Measurements from ENCODE around the gene PHLDA2.

PHLDA2 gene

GRCh38 chr11:2911785-2912391, 17.3 kb downstream of the PHLDA2 start:
- H3K36me3 ChIP-seq (ENCODE audit: control insufficient read depth in 2 of 2, insufficient read depth in 1 of 2, low read length in 2 of 2) = no peaks in the 10 kb centered on the region
- TF ChIP-seq ZNF776 (tag by site-specific recombination; IDR thresholded peaks at IDR 0.05; ENCODE audit: borderline replicate concordance) (no peak), ZNF621 (tag by site-specific recombination; IDR thresholded peaks at IDR 0.05) (no peak), GFI1B (tag by site-specific recombination; IDR thresholded peaks at IDR 0.05) (no peak), ZNF449 (tag by site-specific recombination; IDR thresholded peaks at IDR 0.05) (no peak), CTCF (tag by site-specific recombination; IDR thresholded peaks at IDR 0.05) (no peak), ZNF26 (tag by site-specific recombination; IDR thresholded peaks at IDR 0.05) (no peak), GLIS2 (tag by site-specific recombination; IDR thresholded peaks at IDR 0.05) (no peak)
- H3K9me3 ChIP-seq (ENCODE audit: control insufficient read depth, insufficient read depth, low read depth, low read length) = no peaks in the 10 kb centered on the region
- ChIA-PET CTCF (no interaction called here), POLR2A (interaction anchor here (1.2 to 3.1 kb wide), 2 partner anchors 9 to 18 kb away, joined by 4 to 15 read pairs; partner anchors contain the start of gene PHLDA2)
- no peaks in the 10 kb centered on the region for H3K4me1 ChIP-seq (ENCODE audit: control insufficient read depth, insufficient read depth, low read length)
- H3K4me3 ChIP-seq (ENCODE audit: low read depth, low read length) = no peak overlapping the region
- H3K27ac ChIP-seq (ENCODE audit: extremely low read depth, low read depth, low read length) = no peak overlapping the region

GRCh38 chr11:2911088-2911784, 18.0 kb downstream of the PHLDA2 start:
- H3K4me1 ChIP-seq (ENCODE audit: control insufficient read depth, insufficient read depth, low read length) = no peaks in the 10 kb centered on the region
- H3K36me3 ChIP-seq (ENCODE audit: control insufficient read depth in 2 of 2, insufficient read depth in 1 of 2, low read length in 2 of 2) = no peaks in the 10 kb centered on the region
- no peaks in the 10 kb centered on the region for H3K9me3 ChIP-seq (ENCODE audit: control insufficient read depth, insufficient read depth, low read depth, low read length)
- TF ChIP-seq GLIS2 (tag by site-specific recombination; IDR thresholded peaks at IDR 0.05) = peak; percentile 51; the same call in 1 of the 2 replicates
- TF ChIP-seq ZNF704 (tag by site-specific recombination; IDR thresholded peaks at IDR 0.05) = no peak
- no peak for TF ChIP-seq ZNF174 (tag by site-specific recombination; IDR thresholded peaks at IDR 0.05)
- no peak for TF ChIP-seq ZNF169 (tag by site-specific recombination; IDR thresholded peaks at IDR 0.05)
- TF ChIP-seq GLIS1 (tag by site-specific recombination; IDR thresholded peaks at IDR 0.05) = peak; percentile 15; the same call in 1 of the 2 replicates
- TF ChIP-seq ZNF121 (tag by site-specific recombination; IDR thresholded peaks at IDR 0.05) = no peak
- TF ChIP-seq GLI4 (tag by site-specific recombination; IDR thresholded peaks at IDR 0.05) = no peak
- no peak; the same call in 1 of the 2 replicates for TF ChIP-seq ZNF341 (tag by site-specific recombination; IDR thresholded peaks at IDR 0.05; ENCODE audit: low read depth)
- 0 out of 2 replicates have a peak, but pooled peaks have one; percentile 12 for TF ChIP-seq SP3 (tag by site-specific recombination; IDR thresholded peaks at IDR 0.05)
- TF ChIP-seq ZIC2 (tag by site-specific recombination; IDR thresholded peaks at IDR 0.05) = peak; percentile 49; the same call in 1 of the 2 replicates
- no peak for TF ChIP-seq REPIN1 (tag by site-specific recombination; IDR thresholded peaks at IDR 0.05; ENCODE audit: low read depth)
- no peak for TF ChIP-seq ZSCAN5A (tag by site-specific recombination; IDR thresholded peaks at IDR 0.05)
- TF ChIP-seq MEIS1 (CRISPR knock-in tag; IDR thresholded peaks at IDR 0.05; ENCODE audit: borderline replicate concordance) = no peak
- TF ChIP-seq ZNF561 (tag by site-specific recombination; IDR thresholded peaks at IDR 0.05; ENCODE audit: borderline replicate concordance) = no peak
- TF ChIP-seq KLF1 (tag by site-specific recombination; IDR thresholded peaks at IDR 0.05) = peak; percentile 50
- peak; percentile 38; the same call in 1 of the 2 replicates for TF ChIP-seq ZFHX2 (tag by site-specific recombination; conservative IDR thresholded peaks at IDR 0.05)
- TF ChIP-seq ZNF184 (tag by site-specific recombination; IDR thresholded peaks at IDR 0.05) = no peak
- TF ChIP-seq EGR2 (tag by site-specific recombination; IDR thresholded peaks at IDR 0.05; ENCODE audit: low read depth) = peak; percentile 47
- no peak for TF ChIP-seq ZSCAN30 (tag by site-specific recombination; IDR thresholded peaks at IDR 0.05)
- TF ChIP-seq ZNF16 (tag by site-specific recombination; IDR thresholded peaks at IDR 0.05; ENCODE audit: low read depth) = no peak
- TF ChIP-seq ZEB2 (tag by site-specific recombination; IDR thresholded peaks at IDR 0.05) = no peak
- no peak for TF ChIP-seq ZNF311 (tag by site-specific recombination; IDR thresholded peaks at IDR 0.05; ENCODE audit: borderline replicate concordance)
- ChIA-PET POLR2A (interaction anchor here (1.2 to 3.1 kb wide), 2 partner anchors 9 to 18 kb away, joined by 4 to 15 read pairs; partner anchors contain the start of gene PHLDA2), CTCF (no interaction called here)
- H3K4me3 ChIP-seq (ENCODE audit: low read depth, low read length) = no peak overlapping the region
- no peak overlapping the region for H3K27ac ChIP-seq (ENCODE audit: extremely low read depth, low read depth, low read length)
